Heart right ventricle (tissue), 16 donors: ENCODE data around the gene RGS6. TPM values are rescaled to one million over a fixed set of nuclear protein-coding genes. Genes with fewer than 3 reads are reported as not detected.

Experiments
- ATAC-seq, 8 donors: fragments of 200-7000 bp; cut with Tn5 transposase; one replicate each; pipeline ENCODE4 v1.9.1; 2020; ENCODE audit warnings: mild to moderate bottlenecking in 8 of 8, moderate library complexity in 8 of 8, moderate number of reproducible peaks in 1 of 8
- DNase-seq, 2 donors: peaks; one replicate each; pipeline ENCODE4 v3.0.0-alpha.2; 2020
- H3K27ac ChIP-seq, 10 donors: fragments of 200-600 bp; sonication (generic) in 2 of 10; one replicate each; pipeline versions ENCODE4 v1.5.0 to v1.8.0; 2020 to 2022; ENCODE audit warnings: mild to moderate bottlenecking in 3 of 10
- H3K27me3 ChIP-seq, 7 donors: fragments of 200-600 bp; one replicate each; pipeline ENCODE4 v1.8.0; 2021 to 2022; ENCODE audit warnings: mild to moderate bottlenecking in 2 of 7
- H3K36me3 ChIP-seq, 9 donors: fragments of 200-600 bp; sonication (generic) in 1 of 9; one replicate each; pipeline versions ENCODE4 v1.5.0 to v1.8.0; 2020 to 2022; ENCODE audit warnings: mild to moderate bottlenecking in 2 of 9
- H3K4me1 ChIP-seq, 9 donors: fragments of 200-600 bp; sonication (generic) in 1 of 9; one replicate each; pipeline versions ENCODE4 v1.5.0 to v1.8.0; 2020 to 2022; ENCODE audit warnings: mild to moderate bottlenecking in 4 of 9
- H3K4me3 ChIP-seq, 10 donors: fragments of 200-600 bp; sonication (generic) in 2 of 10; one replicate each; pipeline versions ENCODE4 v1.5.0 to v1.8.0; 2020 to 2022; ENCODE audit warnings: mild to moderate bottlenecking in 7 of 10, moderate library complexity in 2 of 10
- H3K9me3 ChIP-seq, 11 donors: fragments of 200-600 bp in 10 of 11; sonication (generic) in 2 of 11; one replicate each; pipeline versions ENCODE4 v1.5.0 to v1.8.0; 2013 to 2022; ENCODE audit warnings: mild to moderate bottlenecking in 2 of 11, control low read depth in 1 of 11, moderate library complexity in 1 of 11
- CTCF ChIP-seq, 9 donors: fragments of 200-600 bp; sonication (generic) in 2 of 9; IDR thresholded peaks; one replicate each; pipeline versions ENCODE4 v1.5.0 to v1.8.0; 2021 to 2022; ENCODE audit warnings: antibody characterized with exemption in 9 of 9, mild to moderate bottlenecking in 5 of 9, moderate library complexity in 1 of 9
- WGBS, 2 donors: extraction: QIAGEN DNeasy Blood & Tissue Kit; methylation state at CpG; one replicate each; pipeline ENCODE4 v1.1.7; 2013; ENCODE audit warnings: inconsistent platforms in 1 of 2; 5-methylcytosine and 5-hydroxymethylcytosine counted together
- intact Hi-C, 10 donors: fragments of 100-400 bp; cut with DNase I; formaldehyde crosslinking; loops; one replicate each; pipeline versions ENCODE4 v1.11.1 to v1.14.2; 2022
- polyA plus RNA-seq, 2 donors: library from polyadenylated mRNA; stranded (reverse); fragments of 200-250 nt; gene quantifications; one replicate each; pipeline ENCODE4 v1.2.3, GENCODE V29; 2013
- total RNA-seq, 10 donors: library from RNA; stranded (reverse); fragmentation: NEBNext Ultra II Directional in 3 of 10; extraction: Animal tissue kit (Norgen Biotek cat#: 25700) in 3 of 10; gene quantifications; one replicate each; pipeline versions ENCODE4 v1.2.1 to v1.2.4, GENCODE V29; 2021 to 2023
- donor health status: Arrhythmogenic right ventricular cardiomyopathy.
- donor health status: ischemic (EF 13 %, LVEDD 7.1; RV severe dilation, severe dysfunction).
- donor health status: healthy with polysubstance abuse.
- donor health status: DM: no; HTN: yes; CAD: no.
- donor health status: DM: no; HTN: no; CAD: no.
- donor health status: ischemic (EF 25% LVEDD 6.9; RV normal size, moderate dysfunction).
- donor health status: ischemic (EF 25% LVEDD 5.7; RV mildly dilated, moderate dysfunction).
- donor health status: healthy.
- donor health status: DM: yes; HTN: yes; CAD: no.
- donor health status: Ischemic cardiomyopathy.
- donor health status: ischemic (EF 35%, LVEDD 5.7; RV mildly dilated, moderate dysfunction).
- donor health status: nonischemic (EF 11% LVEDD 7.7; RV severe dilation, severe dysfunction).
- donor health status: DM: yes; HTN: yes; CAD: no.
- donor health status: PGD.
- donor health status: ischemic (EF 29% LVEDD 5.4; RV normal size, mild dysfunction).
- donor health status: nonischemic (EF 23%, LVEDD 6.1; RV moderate dilation, normal function).

RGS6 gene
- total and polyA plus RNA-seq, 12 donors, result 1.2 to 31.9 (median 19.0) TPM

DNA sequence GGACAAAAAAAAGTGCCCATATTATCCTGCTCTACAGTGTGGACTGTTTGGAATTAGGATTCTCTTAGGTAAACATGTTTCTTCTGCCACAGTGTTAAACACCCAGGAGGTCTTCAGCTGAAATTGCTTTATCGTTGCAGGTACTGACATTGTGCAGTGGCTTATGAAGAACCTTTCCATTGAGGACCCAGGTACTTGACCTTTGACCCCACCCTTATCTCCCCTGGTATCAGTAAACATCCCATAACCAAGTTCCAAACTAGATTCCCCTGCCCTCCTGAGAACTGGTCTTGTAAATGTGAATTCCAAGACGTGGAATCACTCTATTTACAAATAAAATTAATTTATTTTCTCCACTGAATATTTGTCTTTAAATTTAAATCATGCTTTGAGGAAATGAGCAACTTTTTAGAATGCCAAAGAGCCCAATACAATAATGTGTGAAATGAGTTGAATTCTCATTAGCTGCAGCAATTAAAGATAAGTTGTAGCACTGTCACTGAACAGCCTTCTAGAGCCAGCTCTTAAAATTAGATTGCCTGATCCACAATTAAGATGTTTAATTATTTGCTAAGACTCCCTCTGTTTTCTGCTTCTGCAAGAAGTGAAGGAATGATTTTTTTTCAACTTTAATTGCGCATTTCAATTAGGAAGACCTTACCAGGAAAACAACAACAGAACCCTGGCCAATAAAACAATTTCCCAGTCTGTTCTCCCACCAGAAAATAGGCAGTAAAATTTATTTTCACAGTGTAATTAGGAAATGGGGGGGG is 522.3 kb downstream of the RGS6 start:
- intact Hi-C loops, result no loop called here

GRCh38 chr14:72457641-72458040 is 525.4 kb downstream of the RGS6 start:
- H3K4me3 ChIP-seq, result no peak overlapping the region
- 84 to 88% methylated on average over 4 of the region's 4 CpGs for WGBS, 2 donors
- ATAC-seq (no peak), DNase-seq (no peak)
- no peaks in the 10 kb centered on the region for H3K27me3 ChIP-seq
- H3K9me3 ChIP-seq, result no peaks in the 10 kb centered on the region
- H3K4me1 ChIP-seq, result no peaks in the 10 kb centered on the region
- H3K36me3 ChIP-seq, result peaks cover 0 to 4% (median 0%) of the 10 kb centered on the region in 9 donors
- H3K27ac ChIP-seq, result no peak overlapping the region
- no peak for TF ChIP-seq CTCF (IDR thresholded peaks at IDR 0.05)
- intact Hi-C loops, result no loop called here

More for the DNA sequence above, 522.3 kb downstream of the RGS6 start:
- no peak for DNase-seq
- peaks cover 0 to 2% (median 0%) of the 10 kb centered on the region in 9 donors for H3K36me3 ChIP-seq
- H3K9me3 ChIP-seq, result no peaks in the 10 kb centered on the region
- WGBS, 2 donors, result 81 to 83% methylated on average over 3 of the region's 3 CpGs
- H3K4me1 ChIP-seq, result peaks cover 0 to 23% (median 0%) of the 10 kb centered on the region in 9 donors
- no peak overlapping the region for H3K27ac ChIP-seq
- no peak overlapping the region for H3K4me3 ChIP-seq
- TF ChIP-seq CTCF (IDR thresholded peaks at IDR 0.05), result no peak
- ATAC-seq, result no peak
- no peaks in the 10 kb centered on the region for H3K27me3 ChIP-seq

DNA sequence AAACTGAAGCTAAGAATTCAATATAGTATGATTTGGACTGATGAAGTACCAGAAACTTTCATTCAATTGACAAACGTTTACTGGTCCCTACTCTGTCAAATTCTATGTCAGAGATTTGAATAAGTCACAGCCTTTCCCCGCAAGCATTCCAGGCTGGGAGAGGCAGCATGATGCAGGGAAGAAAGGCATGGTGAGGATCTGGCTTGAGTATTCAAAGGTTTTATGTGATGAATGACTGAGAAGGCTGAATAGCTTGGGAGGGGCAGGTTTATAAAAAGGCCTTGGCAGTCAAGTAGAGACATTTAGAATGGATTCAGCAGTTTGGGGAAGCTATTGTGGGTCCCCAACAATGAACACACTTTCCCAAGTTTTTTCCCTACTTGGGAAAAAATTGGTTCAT is 529.8 kb downstream of the RGS6 start:
- no peak overlapping the region for H3K4me3 ChIP-seq
- peaks cover 0 to 3% (median 0%) of the 10 kb centered on the region in 9 donors for H3K4me1 ChIP-seq
- peaks cover 0 to 4% (median 0%) of the 10 kb centered on the region in 9 donors for H3K36me3 ChIP-seq
- no peak for DNase-seq
- intact Hi-C loops, result no loop called here
- H3K9me3 ChIP-seq, result peaks cover 0 to 16% (median 8%) of the 10 kb centered on the region in 11 donors
- H3K27ac ChIP-seq, result no peak overlapping the region
- no peak for ATAC-seq
- 83 to 87% methylated on average over 2 of the region's 2 CpGs for WGBS, 2 donors
- no peaks in the 10 kb centered on the region for H3K27me3 ChIP-seq
- no peak for TF ChIP-seq CTCF (IDR thresholded peaks at IDR 0.05)

GRCh38 chr14:72463291-72463866 is 531.1 kb downstream of the RGS6 start:
- Histone ChIP-seq H3K36me3 (peaks cover 0 to 4% (median 0%) of the 10 kb centered on the region in 9 donors), H3K27me3 (no peaks in the 10 kb centered on the region), H3K4me1 (peaks cover 0 to 3% (median 0%) of the 10 kb centered on the region in 9 donors), H3K4me3 (no peak overlapping the region), H3K27ac (no peak overlapping the region), H3K9me3 (peaks cover 0 to 21% (median 8%) of the 10 kb centered on the region in 11 donors)
- peak in 4 of 8 donors; percentile 39 to 72 (median 42) for ATAC-seq
- WGBS, 2 donors, result 76 to 81% methylated on average over 5 of the region's 5 CpGs
- no peak for DNase-seq
- no peak for TF ChIP-seq CTCF (IDR thresholded peaks at IDR 0.05)
- intact Hi-C loops, result no loop called here
